A673 (cell line): ENCODE data around the gene ERAL1. TPM values are rescaled to one million over a fixed set of nuclear protein-coding genes. Genes with fewer than 3 reads are reported as not detected.

Experiments used
- BruUV-seq: library from RNA; stranded (reverse); fragments of 400-500 nt; replicated peaks from 2 replicates; lab custom pipeline; 2021; lab: Mats Ljungman, UMichigan
- CTCF ChIA-PET: fragments of 300-600 bp; sonication (Branson Sonifier 250); formaldehyde crosslinking; loops from one replicate; lab custom pipeline; 2022; ENCODE audit warnings: antibody characterized with exemption; lab: Charles Lee
- POLR2A ChIA-PET: fragments of 300-600 bp; sonication (Branson Sonifier 250); formaldehyde crosslinking; loops from one replicate; lab custom pipeline; 2022; ENCODE audit warnings: antibody characterized with exemption; ENCODE audit not compliant: low non-redundant PET; lab: Charles Lee
- DNase-seq: peaks from one replicate; pipeline ENCODE4 v3.0.0-alpha.2; 2015; ENCODE audit warnings: low spot score
- H3K27ac ChIP-seq: fragments of 200-600 bp; sonication (generic); 2 replicates; pipeline ENCODE4 v1.5.1; 2016; ENCODE audit warnings: mixed run types, low read depth, mild to moderate bottlenecking, mixed read lengths, antibody characterized with exemption, low read length; ENCODE audit not compliant: poor library complexity, severe bottlenecking
- H3K27me3 ChIP-seq: fragments of 200-600 bp; sonication (generic); replicated peaks from 2 replicates; pipeline ENCODE4 v1.6.1; 2017; ENCODE audit warnings: mixed run types, low read depth, mild to moderate bottlenecking, mixed read lengths, antibody characterized with exemption, low read length; ENCODE audit not compliant: insufficient read depth, poor library complexity
- H3K36me3 ChIP-seq: fragments of 200-600 bp; sonication (generic); 2 replicates; pipeline ENCODE4 v1.6.1; 2016; ENCODE audit warnings: mixed run types, mild to moderate bottlenecking, mixed read lengths, antibody characterized with exemption, low read length; ENCODE audit not compliant: insufficient read depth, poor library complexity, severe bottlenecking
- H3K4me1 ChIP-seq: fragments of 200-600 bp; sonication (generic); 2 replicates; pipeline ENCODE4 v1.6.1; 2017; ENCODE audit warnings: mixed run types, mild to moderate bottlenecking, mixed read lengths, antibody characterized with exemption, low read length; ENCODE audit not compliant: insufficient read depth, poor library complexity, severe bottlenecking
- H3K4me3 ChIP-seq: fragments of 200-600 bp; sonication (generic); 2 replicates; pipeline ENCODE4 v1.5.1; 2016; ENCODE audit warnings: low read depth, mixed run types, mild to moderate bottlenecking, mixed read lengths, low read length; ENCODE audit not compliant: poor library complexity, severe bottlenecking
- H3K9me3 ChIP-seq: fragments of 200-600 bp; sonication (generic); 2 replicates; pipeline ENCODE4 v1.6.1; 2016; ENCODE audit warnings: mixed run types, low read depth, mild to moderate bottlenecking, mixed read lengths, antibody characterized with exemption, low read length; ENCODE audit not compliant: poor library complexity, severe bottlenecking
- EZH2 ChIP-seq: fragments of 200-600 bp; sonication (generic); IDR thresholded peaks from 2 replicates; pipeline ENCODE4 v1.6.1; 2017; ENCODE audit warnings: borderline replicate concordance, low read depth, mild to moderate bottlenecking, mixed read lengths, antibody characterized with exemption, low read length; ENCODE audit not compliant: poor library complexity, severe bottlenecking
- intact Hi-C: fragments of 100-400 bp; cut with micrococcal nuclease; formaldehyde crosslinking; loops from one replicate; pipeline ENCODE4 v1.10.0; 2022; ENCODE audit not compliant: unreplicated experiment
- total RNA-seq: library from RNA; stranded (reverse); gene quantifications from 2 replicates; pipeline ENCODE4 v1.2.3, GENCODE V29; 2021
- TF ChIP-seq, protein P1 (sequence below): fragments of 300-800, 200-600 bp; sonication (generic); conservative IDR thresholded peaks from 2 replicates; pipeline ENCODE4 v1.5.1; 2017; ENCODE audit warnings: low read depth, mild to moderate bottlenecking, antibody characterized with exemption, low read length, moderate library complexity, mixed read lengths

ERAL1 gene
- total RNA-seq, 1 experiment from 2014 or later, result 80.5 TPM

DNA sequence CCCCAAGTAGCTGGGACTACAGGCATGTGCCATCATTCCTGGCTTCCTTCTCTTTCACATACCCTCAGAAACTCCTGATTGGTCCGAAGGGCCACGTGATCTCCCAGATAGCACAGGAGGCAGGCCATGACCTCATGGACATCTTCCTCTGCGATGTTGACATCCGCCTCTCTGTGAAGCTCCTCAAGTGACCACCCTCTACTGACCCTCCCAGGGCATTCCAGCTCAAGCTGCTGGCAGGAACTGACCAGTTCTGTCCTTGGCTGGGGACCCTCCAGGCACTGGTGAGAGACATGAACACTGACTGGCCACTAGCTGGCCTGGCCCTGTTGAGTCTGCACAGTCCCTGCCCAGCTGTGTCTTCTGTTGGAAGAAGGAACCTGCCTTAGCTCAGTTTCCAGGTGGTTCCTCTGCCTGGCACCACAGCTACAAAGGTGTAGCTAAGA, 5.6 kb downstream of the ERAL1 start:
- Histone ChIP-seq H3K9me3 (no peaks in the 10 kb centered on the region), H3K4me3 (no peak overlapping the region), H3K36me3 (peaks cover 28% of the 10 kb centered on the region), H3K27me3 (no peaks in the 10 kb centered on the region), H3K4me1 (no peaks in the 10 kb centered on the region), H3K27ac (no peak overlapping the region)
- intact Hi-C loops, result no loop called here
- no TSS peak for BruUV-seq
- CTCF ChIA-PET, result no interaction called here
- DNase-seq, result no peak
- TF ChIP-seq, protein P1, sequence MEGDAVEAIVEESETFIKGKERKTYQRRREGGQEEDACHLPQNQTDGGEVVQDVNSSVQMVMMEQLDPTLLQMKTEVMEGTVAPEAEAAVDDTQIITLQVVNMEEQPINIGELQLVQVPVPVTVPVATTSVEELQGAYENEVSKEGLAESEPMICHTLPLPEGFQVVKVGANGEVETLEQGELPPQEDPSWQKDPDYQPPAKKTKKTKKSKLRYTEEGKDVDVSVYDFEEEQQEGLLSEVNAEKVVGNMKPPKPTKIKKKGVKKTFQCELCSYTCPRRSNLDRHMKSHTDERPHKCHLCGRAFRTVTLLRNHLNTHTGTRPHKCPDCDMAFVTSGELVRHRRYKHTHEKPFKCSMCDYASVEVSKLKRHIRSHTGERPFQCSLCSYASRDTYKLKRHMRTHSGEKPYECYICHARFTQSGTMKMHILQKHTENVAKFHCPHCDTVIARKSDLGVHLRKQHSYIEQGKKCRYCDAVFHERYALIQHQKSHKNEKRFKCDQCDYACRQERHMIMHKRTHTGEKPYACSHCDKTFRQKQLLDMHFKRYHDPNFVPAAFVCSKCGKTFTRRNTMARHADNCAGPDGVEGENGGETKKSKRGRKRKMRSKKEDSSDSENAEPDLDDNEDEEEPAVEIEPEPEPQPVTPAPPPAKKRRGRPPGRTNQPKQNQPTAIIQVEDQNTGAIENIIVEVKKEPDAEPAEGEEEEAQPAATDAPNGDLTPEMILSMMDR, result no peak
- no peak for TF ChIP-seq EZH2
- POLR2A ChIA-PET, result no interaction called here

DNA sequence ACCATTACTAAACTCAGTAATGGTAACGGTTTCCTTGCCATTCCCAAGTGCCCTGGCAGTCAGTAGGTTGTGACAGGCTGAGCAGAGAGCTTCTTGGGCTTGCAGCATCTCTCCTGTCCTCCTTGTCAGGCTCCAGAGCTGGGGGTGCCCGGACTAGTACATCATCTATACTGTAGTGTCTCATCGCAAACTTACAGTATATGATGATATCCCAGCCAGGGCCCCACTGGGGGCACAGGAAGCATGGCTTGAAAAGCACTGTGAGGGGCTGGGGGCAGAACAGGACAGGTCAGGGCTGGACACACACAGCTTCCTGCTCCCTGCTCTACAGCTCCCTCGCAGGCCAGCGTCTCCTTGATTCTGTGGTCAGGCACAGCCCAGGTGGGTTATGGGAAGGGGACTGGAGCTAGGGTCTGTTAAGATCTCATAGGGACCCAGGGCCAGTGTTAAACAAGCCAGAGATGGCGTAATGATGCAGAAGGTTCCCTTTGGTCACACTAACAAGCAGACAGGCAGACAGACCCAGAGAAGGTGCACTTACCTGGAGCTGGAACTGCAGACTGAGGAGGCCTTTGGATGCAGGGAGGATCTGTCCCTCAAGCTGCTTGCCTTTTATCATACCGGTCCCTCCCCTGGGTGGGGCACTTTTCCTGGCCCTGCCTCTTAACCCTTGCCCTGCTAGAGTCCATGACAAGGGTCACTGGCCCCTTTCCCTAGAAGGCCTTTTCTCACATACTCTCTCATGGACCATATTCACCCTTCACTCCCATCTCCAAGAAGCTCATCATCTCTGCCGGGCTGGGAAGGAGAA, 6.8 kb downstream of the ERAL1 start:
- intact Hi-C loops, result no loop called here
- TF ChIP-seq, protein P1, result no peak
- no peak for TF ChIP-seq EZH2
- Histone ChIP-seq H3K36me3 (peaks cover 28% of the 10 kb centered on the region), H3K4me3 (no peak overlapping the region), H3K9me3 (no peaks in the 10 kb centered on the region), H3K27me3 (no peaks in the 10 kb centered on the region), H3K4me1 (no peaks in the 10 kb centered on the region), H3K27ac (no peak overlapping the region)
- POLR2A ChIA-PET, result no interaction called here
- DNase-seq, result no peak
- no TSS peak for BruUV-seq
- CTCF ChIA-PET, result no interaction called here

DNA sequence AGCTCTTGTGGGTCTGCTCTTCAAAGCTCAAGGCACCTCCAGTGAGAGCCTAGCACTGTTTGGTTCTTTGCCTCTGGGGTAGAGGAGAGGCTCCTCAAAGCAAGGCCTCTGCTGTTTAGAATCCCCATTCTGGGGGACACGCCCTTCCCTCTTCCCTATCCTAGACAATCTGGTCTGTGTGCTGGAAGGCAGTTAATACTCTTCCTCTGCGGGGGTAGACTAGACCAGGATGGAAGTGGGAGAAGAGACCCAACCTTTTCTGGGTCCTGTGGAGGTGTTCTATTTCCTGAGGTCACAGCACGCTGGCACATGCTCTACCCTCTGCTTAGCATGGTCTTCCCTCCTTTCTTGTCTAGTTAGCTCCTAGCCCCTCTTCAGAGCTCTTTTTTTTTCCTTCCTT, 7.7 kb downstream of the ERAL1 start:
- no TSS peak for BruUV-seq

More for the DNA sequence above, 7.7 kb downstream of the ERAL1 start:
- TF ChIP-seq, protein P1, result no peak
- TF ChIP-seq EZH2, result no peak
- Histone ChIP-seq H3K36me3 (peaks cover 28% of the 10 kb centered on the region), H3K9me3 (no peaks in the 10 kb centered on the region), H3K4me3 (no peak overlapping the region), H3K4me1 (no peaks in the 10 kb centered on the region), H3K27ac (no peak overlapping the region), H3K27me3 (no peaks in the 10 kb centered on the region)
- intact Hi-C loops, result no loop called here
- POLR2A ChIA-PET, result no interaction called here
- CTCF ChIA-PET, result interaction anchor here (0.5 kb wide), 1 partner anchor 177 kb away, joined by 5 read pairs; no protein-coding TSS in a partner anchor
- no peak for DNase-seq
